ENCODE results near the gene PIGL.

The PIGL gene

GRCh38 chr17:16363749-16364536 lies 146.9 kb downstream of the PIGL start:
- DNase-seq, result peak; percentile 79

- DNase-seq, result no peak
Measured at GRCh38 chr17:16364625-16365024, 147.6 kb downstream of the PIGL start.

GRCh38 chr17:16371742-16372141 lies 154.7 kb downstream of the PIGL start:
- DNase-seq, result peak; percentile 90

DNA sequence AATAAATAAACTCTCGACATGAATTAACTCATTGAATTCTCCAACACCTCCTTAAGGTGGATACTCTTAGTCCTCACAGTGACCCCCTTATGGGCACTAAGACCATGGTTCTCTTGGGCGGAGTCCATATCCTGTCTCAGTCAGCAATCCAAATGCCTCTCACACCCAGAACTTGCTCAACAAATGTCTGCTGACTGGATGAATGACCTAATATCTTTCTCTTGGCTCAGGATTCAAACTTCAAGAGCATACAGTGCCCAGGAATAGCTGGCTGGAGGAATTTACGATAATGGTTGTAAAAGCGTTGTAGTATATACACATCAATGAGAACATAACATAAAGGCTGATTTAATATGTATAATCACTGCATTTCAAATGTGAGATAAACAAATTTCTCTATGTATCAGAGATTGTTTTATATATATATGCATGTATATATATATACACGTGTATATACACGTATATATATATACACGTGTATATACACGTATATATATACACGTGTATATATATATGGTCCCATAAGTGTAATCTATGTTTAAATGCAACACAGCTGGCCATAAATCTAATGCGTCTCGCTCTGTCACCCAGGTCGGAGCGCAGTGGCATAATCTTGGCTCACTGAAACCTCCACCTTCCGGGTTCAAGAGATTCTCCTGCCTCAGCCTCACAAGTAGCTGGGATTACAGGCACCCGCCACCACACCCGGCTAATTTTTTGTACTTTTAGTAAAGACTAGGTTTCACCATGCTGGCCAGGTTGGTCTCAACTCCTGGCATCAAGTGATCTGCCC lies 157.3 kb downstream of the PIGL start:
- no peak for DNase-seq
